Glutamatergic neuron (in vitro differentiated cells): ENCODE data around the gene KIAA1614. TPM values are rescaled to one million over a fixed set of nuclear protein-coding genes. Genes with fewer than 3 reads are reported as not detected.

ENCODE experiments used
- DNase-seq: peaks from one replicate; pipeline ENCODE4 v3.0.0; 2022
- H3K27ac Mint-ChIP-seq: one replicate; pipeline ENCODE4 v1.8.0; 2020; ENCODE audit warnings: mild to moderate bottlenecking, mixed read lengths, inconsistent platforms; ENCODE audit not compliant: unreplicated experiment
- H3K27me3 Mint-ChIP-seq: one replicate; pipeline ENCODE4 v1.8.0; 2020; ENCODE audit warnings: mild to moderate bottlenecking, moderate library complexity, mixed read lengths, inconsistent platforms; ENCODE audit not compliant: unreplicated experiment
- H3K36me3 Mint-ChIP-seq: one replicate; pipeline ENCODE4 v1.8.0; 2020; ENCODE audit warnings: mild to moderate bottlenecking, mixed read lengths, inconsistent platforms; ENCODE audit not compliant: unreplicated experiment
- H3K4me1 Mint-ChIP-seq: one replicate; pipeline ENCODE4 v1.8.0; 2020; ENCODE audit warnings: mild to moderate bottlenecking, low read depth, mixed read lengths, inconsistent platforms; ENCODE audit not compliant: unreplicated experiment
- H3K4me3 Mint-ChIP-seq: one replicate; pipeline ENCODE4 v1.8.0; 2020; ENCODE audit warnings: mild to moderate bottlenecking, mixed read lengths, inconsistent platforms; ENCODE audit not compliant: unreplicated experiment
- H3K9me3 Mint-ChIP-seq: one replicate; pipeline ENCODE4 v1.8.0; 2020; ENCODE audit warnings: mild to moderate bottlenecking, moderate library complexity, mixed read lengths, inconsistent platforms; ENCODE audit not compliant: unreplicated experiment
- total RNA-seq: library from RNA; stranded (reverse); fragmentation: NEBNext Ultra II Directional; extraction: Animal tissue kit (Norgen Biotek cat#: 25700); gene quantifications from one replicate; pipeline ENCODE4 v1.2.1, GENCODE V29; 2021; ENCODE audit not compliant: unreplicated experiment
- TF ChIP-seq, protein P1 (sequence below): fragments of 200-600 bp; sonication (generic); IDR thresholded peaks from one replicate; pipeline ENCODE4 v1.5.0; 2021; ENCODE audit not compliant: partially characterized antibody, unreplicated experiment

Gene KIAA1614
- total RNA-seq, 1 donor from 2014 or later = 4.1 TPM

DNA sequence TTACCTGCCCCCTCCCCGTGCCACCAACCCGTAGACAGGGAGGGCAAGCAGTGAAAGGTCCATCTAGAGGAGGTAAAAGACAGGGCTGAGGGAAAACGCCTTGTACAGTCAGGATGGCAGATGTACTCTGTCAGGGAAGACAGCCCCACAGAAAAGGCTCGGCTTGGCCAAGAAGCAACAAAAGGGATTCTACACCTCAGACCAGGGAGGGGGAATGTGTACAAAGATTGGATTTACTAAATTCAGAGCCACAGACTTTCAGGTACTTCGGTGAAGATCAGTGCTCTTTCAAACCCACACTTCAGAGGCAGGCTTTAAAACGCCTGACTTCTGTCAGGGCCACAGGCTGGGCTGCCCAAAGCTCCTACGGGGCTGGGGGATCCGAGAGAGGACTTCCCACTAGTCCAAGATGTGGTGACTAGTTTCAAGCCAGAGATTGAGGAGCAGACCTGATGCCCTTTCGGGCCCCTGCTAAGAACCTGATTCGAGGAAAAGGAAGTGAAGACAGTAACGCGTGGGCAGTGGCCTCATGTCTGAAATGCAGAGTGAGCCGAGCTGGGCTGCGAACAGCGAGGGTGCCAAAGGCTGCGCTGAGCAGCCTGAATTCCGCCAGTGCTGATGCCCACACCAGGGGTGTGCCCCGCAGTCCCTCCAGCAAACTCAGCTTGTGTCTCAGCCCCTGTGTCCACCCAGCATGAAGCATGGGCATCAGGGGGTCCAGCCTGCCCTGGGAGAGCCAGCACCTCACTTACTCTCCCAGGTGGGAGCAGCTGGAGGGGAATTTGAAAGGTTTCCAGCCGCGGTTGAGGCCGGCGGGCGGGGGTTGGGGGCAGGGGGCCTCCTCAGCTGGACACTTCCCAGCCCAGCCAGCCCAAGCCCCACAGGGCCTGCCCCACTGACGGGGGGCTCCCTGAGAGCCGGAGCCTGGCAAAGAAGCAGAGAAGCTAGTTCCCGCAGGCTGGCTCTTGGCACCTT lies 36.2 kb downstream of the KIAA1614 start:
- TF ChIP-seq, protein P1, sequence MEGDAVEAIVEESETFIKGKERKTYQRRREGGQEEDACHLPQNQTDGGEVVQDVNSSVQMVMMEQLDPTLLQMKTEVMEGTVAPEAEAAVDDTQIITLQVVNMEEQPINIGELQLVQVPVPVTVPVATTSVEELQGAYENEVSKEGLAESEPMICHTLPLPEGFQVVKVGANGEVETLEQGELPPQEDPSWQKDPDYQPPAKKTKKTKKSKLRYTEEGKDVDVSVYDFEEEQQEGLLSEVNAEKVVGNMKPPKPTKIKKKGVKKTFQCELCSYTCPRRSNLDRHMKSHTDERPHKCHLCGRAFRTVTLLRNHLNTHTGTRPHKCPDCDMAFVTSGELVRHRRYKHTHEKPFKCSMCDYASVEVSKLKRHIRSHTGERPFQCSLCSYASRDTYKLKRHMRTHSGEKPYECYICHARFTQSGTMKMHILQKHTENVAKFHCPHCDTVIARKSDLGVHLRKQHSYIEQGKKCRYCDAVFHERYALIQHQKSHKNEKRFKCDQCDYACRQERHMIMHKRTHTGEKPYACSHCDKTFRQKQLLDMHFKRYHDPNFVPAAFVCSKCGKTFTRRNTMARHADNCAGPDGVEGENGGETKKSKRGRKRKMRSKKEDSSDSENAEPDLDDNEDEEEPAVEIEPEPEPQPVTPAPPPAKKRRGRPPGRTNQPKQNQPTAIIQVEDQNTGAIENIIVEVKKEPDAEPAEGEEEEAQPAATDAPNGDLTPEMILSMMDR = no peak
- peaks cover 2% of the 10 kb centered on the region for H3K27me3 Mint-ChIP-seq
- peaks cover 10% of the 10 kb centered on the region for H3K36me3 Mint-ChIP-seq
- no peak for DNase-seq
- peaks cover 24% of the 10 kb centered on the region for H3K4me1 Mint-ChIP-seq
- H3K4me3 Mint-ChIP-seq = peak overlapping the region; percentile 47
- H3K9me3 Mint-ChIP-seq = peaks cover 19% of the 10 kb centered on the region
- peak overlapping the region; percentile 44 for H3K27ac Mint-ChIP-seq

DNA sequence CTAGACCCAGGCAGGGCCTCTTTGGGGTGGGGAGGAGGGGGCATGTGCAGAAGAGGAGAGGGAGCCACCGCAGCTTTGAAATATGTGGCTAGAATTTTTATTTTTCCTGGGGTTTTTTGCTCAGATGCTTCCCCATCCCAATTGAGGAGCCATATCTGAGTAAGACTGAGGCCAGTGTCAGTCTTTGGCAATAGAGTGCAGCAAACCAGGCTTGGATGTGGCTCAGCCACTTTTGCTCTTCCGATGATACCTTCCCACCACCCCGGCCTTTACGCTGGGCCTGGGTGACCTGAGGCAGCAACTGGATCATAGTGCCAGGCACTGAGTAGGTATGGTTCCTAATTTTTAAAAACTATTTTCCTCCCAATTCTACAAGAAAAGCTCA lies 36.9 kb downstream of the KIAA1614 start:
- Mint-ChIP-seq H3K27me3 (peaks cover 2% of the 10 kb centered on the region), H3K9me3 (peaks cover 19% of the 10 kb centered on the region), H3K27ac (no peak overlapping the region), H3K4me1 (peaks cover 24% of the 10 kb centered on the region), H3K4me3 (no peak overlapping the region), H3K36me3 (peaks cover 10% of the 10 kb centered on the region)
- DNase-seq = no peak
- TF ChIP-seq, protein P1 = no peak

DNA sequence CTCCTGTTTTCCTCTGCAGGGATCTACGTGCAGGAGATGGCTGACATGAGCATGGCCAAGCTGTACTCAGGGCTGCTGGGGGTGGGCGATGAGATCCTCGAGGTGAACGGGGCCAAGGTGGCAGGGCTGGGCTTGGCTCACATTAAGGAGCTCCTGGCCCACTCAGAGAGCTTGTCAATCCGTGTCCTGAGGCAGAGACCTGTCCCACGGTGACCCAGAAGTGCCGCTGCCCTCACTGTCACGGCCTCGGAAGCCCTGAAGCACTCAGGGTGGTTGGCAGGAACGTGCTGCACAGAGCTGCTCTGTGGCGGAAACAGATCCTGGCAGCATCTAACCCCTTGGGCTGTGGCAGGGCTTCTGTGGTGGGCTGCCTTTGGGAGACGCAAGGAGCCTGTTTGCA lies 37.6 kb downstream of the KIAA1614 start:
- Mint-ChIP-seq H3K36me3 (peaks cover 10% of the 10 kb centered on the region), H3K27ac (no peak overlapping the region), H3K9me3 (peaks cover 20% of the 10 kb centered on the region), H3K4me3 (no peak overlapping the region), H3K27me3 (peaks cover 6% of the 10 kb centered on the region), H3K4me1 (peaks cover 25% of the 10 kb centered on the region)
- TF ChIP-seq, protein P1 = no peak
- DNase-seq = no peak

DNA sequence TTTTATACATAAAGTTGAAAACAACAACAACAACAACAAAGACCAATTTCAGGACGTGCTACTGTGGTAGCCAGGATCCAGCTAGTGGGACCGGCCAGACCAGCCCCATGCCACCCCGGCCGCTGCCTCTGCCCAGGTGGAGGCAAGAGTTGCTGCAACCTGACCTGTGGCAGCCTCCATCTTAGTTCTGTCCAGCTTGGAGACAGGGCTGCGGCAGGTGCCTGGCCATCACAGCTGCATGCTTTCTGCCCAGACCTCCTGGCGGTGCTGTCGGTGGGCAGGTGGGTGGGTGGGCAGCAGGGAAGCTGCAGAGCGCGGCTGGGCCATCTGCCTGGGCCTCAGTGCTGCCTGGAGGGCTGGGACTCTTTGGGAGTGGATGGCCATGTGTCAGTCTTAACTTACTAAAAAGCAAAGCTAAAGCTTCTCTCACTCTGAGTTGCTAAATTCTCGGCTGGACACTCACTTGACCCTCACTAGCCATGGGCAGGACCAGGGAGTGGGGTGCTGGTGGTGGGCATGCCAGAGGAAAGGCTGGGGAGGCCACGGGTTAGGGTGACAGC lies 38.6 kb downstream of the KIAA1614 start:
- TF ChIP-seq, protein P1 = no peak
- no peak overlapping the region for H3K27ac Mint-ChIP-seq

More for the DNA sequence above, 38.6 kb downstream of the KIAA1614 start:
- peaks cover 20% of the 10 kb centered on the region for H3K9me3 Mint-ChIP-seq
- H3K4me3 Mint-ChIP-seq = no peak overlapping the region
- H3K27me3 Mint-ChIP-seq = peaks cover 10% of the 10 kb centered on the region
- DNase-seq = no peak
- H3K4me1 Mint-ChIP-seq = peaks cover 30% of the 10 kb centered on the region
- H3K36me3 Mint-ChIP-seq = peaks cover 8% of the 10 kb centered on the region
